GM10248 (cell line): Measurements from ENCODE around the gene OSBPL6.

ENCODE experiments used
- CTCF ChIA-PET: fragments of 300-600 bp; sonication (Branson Sonifier 250); formaldehyde crosslinking; extraction: SDS; loops from one replicate; lab custom pipeline; 2021; ENCODE audit warnings: antibody characterized with exemption; lab: Yijun Ruan, JAX
- POLR2A ChIA-PET: fragments of 350-650 bp; sonication (Branson Sonifier 250); formaldehyde crosslinking; extraction: SDS; loops from one replicate; lab custom pipeline; 2020; ENCODE audit warnings: antibody characterized with exemption; lab: Yijun Ruan, JAX
- DNase-seq: peaks from one replicate; pipeline ENCODE4 v3.0.0; 2012; ENCODE audit errors: extremely low spot score
- TF ChIP-seq, protein P1 (sequence below): IDR thresholded peaks from 2 replicates; pipeline ENCODE4 v1.5.1; 2012; ENCODE audit warnings: mild to moderate bottlenecking, low read depth; ENCODE audit errors: extremely low read depth, missing control alignments, control extremely low read depth

OSBPL6 gene

DNA sequence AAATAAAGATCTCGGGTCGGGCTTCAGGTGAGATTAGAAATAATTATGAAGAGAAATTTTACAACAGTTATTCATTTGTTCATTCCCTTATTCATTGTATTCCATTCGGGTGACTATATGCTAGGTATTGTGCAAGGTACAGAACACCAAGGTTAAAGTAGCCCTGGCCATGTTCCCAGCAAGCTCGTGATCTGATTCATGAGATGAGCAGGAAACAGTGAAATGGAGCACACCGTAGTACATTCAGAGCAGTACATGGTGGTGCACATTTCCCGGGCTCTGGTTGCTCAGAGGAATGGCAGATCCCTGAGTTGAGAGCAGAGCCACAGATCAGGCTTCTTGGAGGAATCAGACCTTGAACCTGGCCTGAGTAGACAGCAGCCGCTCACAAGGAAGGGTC, 168.9 kb downstream of the OSBPL6 start:
- DNase-seq, result no peak
- POLR2A ChIA-PET, result no interaction called here
- TF ChIP-seq, protein P1, sequence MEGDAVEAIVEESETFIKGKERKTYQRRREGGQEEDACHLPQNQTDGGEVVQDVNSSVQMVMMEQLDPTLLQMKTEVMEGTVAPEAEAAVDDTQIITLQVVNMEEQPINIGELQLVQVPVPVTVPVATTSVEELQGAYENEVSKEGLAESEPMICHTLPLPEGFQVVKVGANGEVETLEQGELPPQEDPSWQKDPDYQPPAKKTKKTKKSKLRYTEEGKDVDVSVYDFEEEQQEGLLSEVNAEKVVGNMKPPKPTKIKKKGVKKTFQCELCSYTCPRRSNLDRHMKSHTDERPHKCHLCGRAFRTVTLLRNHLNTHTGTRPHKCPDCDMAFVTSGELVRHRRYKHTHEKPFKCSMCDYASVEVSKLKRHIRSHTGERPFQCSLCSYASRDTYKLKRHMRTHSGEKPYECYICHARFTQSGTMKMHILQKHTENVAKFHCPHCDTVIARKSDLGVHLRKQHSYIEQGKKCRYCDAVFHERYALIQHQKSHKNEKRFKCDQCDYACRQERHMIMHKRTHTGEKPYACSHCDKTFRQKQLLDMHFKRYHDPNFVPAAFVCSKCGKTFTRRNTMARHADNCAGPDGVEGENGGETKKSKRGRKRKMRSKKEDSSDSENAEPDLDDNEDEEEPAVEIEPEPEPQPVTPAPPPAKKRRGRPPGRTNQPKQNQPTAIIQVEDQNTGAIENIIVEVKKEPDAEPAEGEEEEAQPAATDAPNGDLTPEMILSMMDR, result no peak
- CTCF ChIA-PET, result interaction anchor here (1.6 kb wide), 1 partner anchor 14 kb away, joined by 3 read pairs; no protein-coding TSS in a partner anchor

DNA sequence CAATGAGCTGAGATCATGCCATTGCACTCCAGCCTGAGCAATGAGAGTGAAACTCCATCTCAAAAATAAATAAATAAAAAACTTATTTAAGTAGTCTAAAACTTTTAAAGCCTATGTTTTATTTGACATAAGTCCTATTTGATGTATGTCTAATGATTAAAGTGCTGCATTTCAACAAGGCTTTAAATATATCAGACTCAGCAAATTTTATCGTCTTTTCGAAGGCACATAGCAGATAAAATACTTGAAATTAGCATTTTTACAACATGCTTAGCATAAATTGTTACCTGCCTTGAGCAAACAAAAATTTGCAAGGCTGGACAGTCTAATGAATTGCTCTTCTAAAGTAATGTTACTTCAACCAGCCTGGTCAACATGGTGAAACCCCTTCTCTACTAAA, 170.8 kb downstream of the OSBPL6 start:
- CTCF ChIA-PET, result interaction anchor here (0.8 to 1.4 kb wide), 2 partner anchors 10 to 14 kb away, joined by 3 to 4 read pairs; no protein-coding TSS in a partner anchor

DNA sequence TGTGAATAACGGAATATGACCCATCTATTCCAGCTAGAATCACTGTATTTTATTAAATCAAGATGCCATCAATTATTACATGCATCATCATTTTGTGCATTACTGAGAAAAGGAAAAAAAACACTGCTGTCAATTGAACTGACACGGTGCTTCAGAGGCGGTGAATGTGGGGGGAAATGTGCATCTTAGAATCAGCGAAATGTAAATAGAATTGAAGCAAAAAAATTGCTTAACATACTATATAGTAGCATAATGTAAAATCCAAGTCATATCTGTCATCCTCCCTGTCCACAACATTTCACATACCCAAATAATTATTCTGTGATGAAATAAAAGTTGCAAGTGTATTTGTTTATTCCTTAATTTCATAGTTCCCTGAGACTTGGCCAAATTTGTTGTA, 172.1 kb downstream of the OSBPL6 start:
- DNase-seq, result no peak
- ChIA-PET CTCF (no interaction called here), POLR2A (no interaction called here)
- TF ChIP-seq, protein P1, result no peak

More for the DNA sequence above, 170.8 kb downstream of the OSBPL6 start:
- TF ChIP-seq, protein P1, result no peak
- no peak for DNase-seq
- POLR2A ChIA-PET, result no interaction called here

DNA sequence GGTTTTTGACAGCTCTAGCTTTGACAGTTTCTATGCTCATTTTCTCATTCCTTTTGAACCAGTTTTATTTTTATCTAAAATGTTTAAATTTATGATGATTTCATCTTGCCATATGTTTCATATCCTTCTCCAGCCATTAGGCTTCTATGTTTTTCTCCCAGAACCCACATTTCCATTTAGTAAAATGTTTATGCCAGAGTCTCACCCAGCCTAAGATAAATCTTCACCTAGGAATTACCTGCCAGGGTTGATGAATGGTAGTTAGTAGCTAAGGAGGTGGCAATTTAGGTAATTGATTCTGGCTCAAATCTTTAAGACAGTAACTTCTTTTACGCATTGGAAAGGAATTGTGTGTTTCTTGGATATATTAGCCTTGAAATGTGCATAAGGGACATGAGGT, 173.0 kb downstream of the OSBPL6 start:
- no peak for DNase-seq
- POLR2A ChIA-PET, result no interaction called here
- CTCF ChIA-PET, result interaction anchor here (1.5 kb wide), 1 partner anchor 28 kb away, joined by 3 read pairs; no protein-coding TSS in a partner anchor

DNA sequence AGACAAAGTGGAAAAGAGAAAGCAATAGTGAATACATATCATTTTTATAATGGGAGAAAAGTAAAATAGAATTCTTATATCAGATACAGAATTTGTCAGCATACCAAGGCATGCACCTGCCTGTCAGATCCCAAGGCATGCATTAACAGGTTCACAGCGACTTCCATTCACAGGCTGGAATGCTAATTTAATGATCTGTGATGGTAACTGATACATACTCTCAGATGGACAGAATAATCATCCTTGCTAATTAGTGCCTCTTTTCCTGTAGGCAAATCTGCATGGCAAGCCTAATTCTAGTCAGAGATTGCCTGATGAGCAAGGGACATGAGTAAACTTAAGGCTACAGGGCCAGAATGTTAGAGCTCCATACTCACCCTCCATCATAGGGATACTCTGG, 180.6 kb downstream of the OSBPL6 start:
- CTCF ChIA-PET, result interaction anchor here (1.1 to 2.5 kb wide), 3 partner anchors 10 to 44 kb away, joined by 3 to 9 read pairs (median 4); no protein-coding TSS in a partner anchor
- DNase-seq, result no peak
- POLR2A ChIA-PET, result no interaction called here
- TF ChIP-seq, protein P1, result no peak

More for the DNA sequence above, 173.0 kb downstream of the OSBPL6 start:
- TF ChIP-seq, protein P1, result no peak

DNA sequence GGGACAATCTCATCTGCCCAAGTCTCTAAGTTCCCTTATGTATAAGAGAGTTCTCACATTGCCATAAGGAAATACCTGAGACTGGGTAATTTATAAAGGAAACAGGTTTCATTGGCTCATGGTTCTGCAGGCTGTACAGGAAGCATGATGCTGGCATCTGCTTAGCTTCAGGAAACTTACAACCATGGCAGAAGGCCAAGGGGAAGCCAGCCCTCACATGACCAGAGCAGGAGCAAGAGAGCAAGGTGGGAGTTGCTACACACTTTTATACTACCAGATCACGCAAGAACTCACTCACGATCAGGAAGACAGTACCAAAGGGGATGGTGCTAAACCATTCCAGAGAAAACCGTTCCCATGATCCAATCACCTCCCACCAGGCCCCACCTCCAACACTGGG, 182.7 kb downstream of the OSBPL6 start:
- POLR2A ChIA-PET, result no interaction called here
- no peak for DNase-seq
- CTCF ChIA-PET, result interaction anchor here (1.0 to 2.5 kb wide), 3 partner anchors 14 to 42 kb away, joined by 3 to 9 read pairs (median 4); no protein-coding TSS in a partner anchor
- TF ChIP-seq, protein P1, result no peak
